ENCODE data around the gene NR6A1.

- TF ChIP-seq EZH2 (IDR thresholded peaks at IDR 0.05; ENCODE audit: insufficient read depth, poor library complexity, severe bottlenecking) (no peak), EZH2phosphoT487 (IDR thresholded peaks at IDR 0.05; ENCODE audit: insufficient read depth, low read depth) (no peak)
Observed at GRCh38 chr9:124718928-124719327, 52.2 kb downstream of the NR6A1 start.
